GM23248 (cell line): ENCODE results near the gene TSEN15.

Source experiments
- EZH2 ChIP-seq: fragments of 200-600 bp; sonication (generic); IDR thresholded peaks from 2 replicates; pipeline ENCODE4 v1.6.1; 2018; ENCODE audit warnings: antibody characterized with exemption, mild to moderate bottlenecking; ENCODE audit not compliant: insufficient read depth, poor library complexity, severe bottlenecking
- EZH2phosphoT487 ChIP-seq: fragments of 200-600 bp; sonication (generic); IDR thresholded peaks from 2 replicates; pipeline ENCODE4 v1.6.1; 2018; ENCODE audit warnings: antibody characterized with exemption, moderate library complexity, mild to moderate bottlenecking, low read depth; ENCODE audit not compliant: insufficient read depth

GRCh38 chr1:184022668-184023067, 28.9 kb upstream of the TSEN15 start:
- TF ChIP-seq EZH2phosphoT487 (no peak), EZH2 (no peak)
